Liver (tissue), 9 donors: ENCODE data around the gene COX4I1. TPM values are rescaled to one million over a fixed set of nuclear protein-coding genes. Genes with fewer than 3 reads are reported as not detected.

Experiments used
- DNase-seq: peaks from one replicate; pipeline ENCODE4 v3.0.0-alpha.2; 2017; ENCODE audit warnings: low spot score
- H3K27ac ChIP-seq, 2 donors: one replicate each; pipeline ENCODE4 v1.7.0; 2013; ENCODE audit warnings: inconsistent platforms in 2 of 2, low read length in 2 of 2, control low read depth in 1 of 2, low read depth in 1 of 2, mild to moderate bottlenecking in 1 of 2
- H3K27me3 ChIP-seq, 4 donors: one replicate each; pipeline versions ENCODE4 v1.6.1 to v1.7.0; 2013; ENCODE audit warnings: low read length in 3 of 4, inconsistent platforms in 1 of 4, mild to moderate bottlenecking in 1 of 4, moderate library complexity in 1 of 4; ENCODE audit not compliant: control insufficient read depth in 4 of 4, insufficient read depth in 4 of 4
- H3K36me3 ChIP-seq, 4 donors: one replicate each; pipeline versions ENCODE4 v1.6.1 to v1.7.0; 2013; ENCODE audit warnings: low read length in 3 of 4, mild to moderate bottlenecking in 3 of 4, low read depth in 1 of 4, moderate library complexity in 1 of 4; ENCODE audit not compliant: control insufficient read depth in 4 of 4, insufficient read depth in 3 of 4
- H3K4me1 ChIP-seq, 4 donors: one replicate each; pipeline versions ENCODE4 v1.6.1 to v1.7.0; 2013; ENCODE audit warnings: low read length in 3 of 4, mild to moderate bottlenecking in 3 of 4, moderate library complexity in 1 of 4; ENCODE audit not compliant: control insufficient read depth in 4 of 4, insufficient read depth in 4 of 4
- H3K4me3 ChIP-seq, 3 donors: one replicate each; pipeline versions ENCODE4 v1.6.1 to v1.7.0; 2013; ENCODE audit warnings: low read length in 3 of 3, control low read depth in 1 of 3, low read depth in 1 of 3, mild to moderate bottlenecking in 1 of 3
- H3K9ac ChIP-seq, 2 donors: one replicate each; pipeline ENCODE4 v1.7.0; 2013; ENCODE audit warnings: low read length in 2 of 2, mild to moderate bottlenecking in 2 of 2, moderate library complexity in 2 of 2, control low read depth in 1 of 2, low read depth in 1 of 2
- H3K9me3 ChIP-seq, 4 donors: one replicate each; pipeline versions ENCODE4 v1.6.1 to v1.7.0; 2013; ENCODE audit warnings: low read length in 3 of 4; ENCODE audit not compliant: control insufficient read depth in 4 of 4
- EGR1 ChIP-seq, 2 donors: IDR thresholded peaks; 2 replicates each; pipeline ENCODE4 v1.6.1; 2016 to 2018; ENCODE audit warnings: antibody characterized with exemption in 2 of 2, low read depth in 2 of 2
- FOXA2 ChIP-seq: IDR thresholded peaks from 2 replicates; pipeline ENCODE4 v1.6.1; 2016; ENCODE audit warnings: antibody characterized with exemption
- GABPA ChIP-seq, 2 donors: IDR thresholded peaks in 1 of 2; conservative IDR thresholded peaks in 1 of 2; 2 replicates each; pipeline ENCODE4 v1.6.1; 2016; ENCODE audit warnings: antibody characterized with exemption in 2 of 2, mild to moderate bottlenecking in 1 of 2, moderate library complexity in 1 of 2
- HNF4A ChIP-seq, 2 donors: conservative IDR thresholded peaks; 2 replicates each; pipeline ENCODE4 v1.6.1; 2016; ENCODE audit warnings: antibody characterized with exemption in 2 of 2, mild to moderate bottlenecking in 2 of 2
- HNF4G ChIP-seq: IDR thresholded peaks from 2 replicates; pipeline ENCODE4 v1.6.1; 2016; ENCODE audit warnings: antibody characterized with exemption
- JUND ChIP-seq, 2 donors: IDR thresholded peaks; 2 replicates each; pipeline ENCODE4 v1.6.1; 2016; ENCODE audit warnings: antibody characterized with exemption in 2 of 2
- NR2F2 ChIP-seq: IDR thresholded peaks from 2 replicates; pipeline ENCODE4 v1.6.1; 2016; ENCODE audit warnings: antibody characterized with exemption
- RAD21 ChIP-seq, 2 donors: IDR thresholded peaks; 2 replicates each; pipeline ENCODE4 v1.6.1; 2016; ENCODE audit warnings: antibody characterized with exemption in 2 of 2, mild to moderate bottlenecking in 2 of 2
- RXRA ChIP-seq, 2 donors: IDR thresholded peaks; 2 replicates each; pipeline ENCODE4 v1.6.1; 2017 to 2018; ENCODE audit warnings: antibody characterized with exemption in 2 of 2, mild to moderate bottlenecking in 1 of 2
- SP1 ChIP-seq: IDR thresholded peaks from 2 replicates; pipeline ENCODE4 v1.6.1; 2018; ENCODE audit warnings: antibody characterized with exemption, mild to moderate bottlenecking
- TAF1 ChIP-seq: conservative IDR thresholded peaks from 2 replicates; pipeline ENCODE4 v1.6.1; 2016; ENCODE audit warnings: antibody characterized with exemption, mild to moderate bottlenecking
- YY1 ChIP-seq: IDR thresholded peaks from 2 replicates; pipeline ENCODE4 v1.6.1; 2016; ENCODE audit warnings: antibody characterized with exemption, mild to moderate bottlenecking
- WGBS: extraction: QIAGEN DNeasy Blood & Tissue Kit; methylation state at CpG from one replicate; pipeline ENCODE4 v1.1.7; 2013; 5-methylcytosine and 5-hydroxymethylcytosine counted together
- polyA plus RNA-seq, 2 donors: library from polyadenylated mRNA; stranded (reverse) in 1 of 2; unstranded in 1 of 2; fragments of 200-250 nt in 1 of 2; fragments of >200 nt in 1 of 2; fragmentation: Nextera tagmentation in 1 of 2; extraction: Ambion mirVana in 1 of 2; gene quantifications; one replicate each; pipeline versions ENCODE4 v1.2.1 to v1.2.3, GENCODE V29; 2013 to 2015
- total RNA-seq, 2 donors: library from RNA; depleted of rRNA; stranded (reverse); fragments of >200 nt; gene quantifications; one replicate each; pipeline ENCODE4 v1.2.3, GENCODE V29; 2014
- TF ChIP-seq, protein P1 (sequence below): IDR thresholded peaks from 2 replicates; pipeline ENCODE4 v1.6.1; 2016; ENCODE audit warnings: antibody characterized with exemption
- TF ChIP-seq, protein P2 (sequence below): IDR thresholded peaks from 2 replicates; pipeline ENCODE4 v1.6.1; 2016; ENCODE audit warnings: antibody characterized with exemption, mild to moderate bottlenecking
- TF ChIP-seq, protein P3 (sequence below): fragments of 150-350 bp; IDR thresholded peaks from 2 replicates; pipeline ENCODE4 v1.5.1; 2017; ENCODE audit warnings: improper control_type of control experiment, low read depth, low read length; ENCODE audit not compliant: missing input control
- TF ChIP-seq, protein P4 (sequence below): IDR thresholded peaks from 2 replicates; pipeline ENCODE4 v1.6.1; 2016; ENCODE audit warnings: antibody characterized with exemption
- TF ChIP-seq, protein P5 (sequence below): IDR thresholded peaks from 2 replicates; pipeline ENCODE4 v1.6.1; 2016; ENCODE audit warnings: antibody characterized with exemption
- donor health status: healthy.
- donor health status: healthy.
- donor health status: healthy.
- donor health status: healthy.
- donor health status: healthy.

Gene COX4I1
- total and polyA plus RNA-seq, 4 donors = 186 to 576 (median 331) TPM

DNA sequence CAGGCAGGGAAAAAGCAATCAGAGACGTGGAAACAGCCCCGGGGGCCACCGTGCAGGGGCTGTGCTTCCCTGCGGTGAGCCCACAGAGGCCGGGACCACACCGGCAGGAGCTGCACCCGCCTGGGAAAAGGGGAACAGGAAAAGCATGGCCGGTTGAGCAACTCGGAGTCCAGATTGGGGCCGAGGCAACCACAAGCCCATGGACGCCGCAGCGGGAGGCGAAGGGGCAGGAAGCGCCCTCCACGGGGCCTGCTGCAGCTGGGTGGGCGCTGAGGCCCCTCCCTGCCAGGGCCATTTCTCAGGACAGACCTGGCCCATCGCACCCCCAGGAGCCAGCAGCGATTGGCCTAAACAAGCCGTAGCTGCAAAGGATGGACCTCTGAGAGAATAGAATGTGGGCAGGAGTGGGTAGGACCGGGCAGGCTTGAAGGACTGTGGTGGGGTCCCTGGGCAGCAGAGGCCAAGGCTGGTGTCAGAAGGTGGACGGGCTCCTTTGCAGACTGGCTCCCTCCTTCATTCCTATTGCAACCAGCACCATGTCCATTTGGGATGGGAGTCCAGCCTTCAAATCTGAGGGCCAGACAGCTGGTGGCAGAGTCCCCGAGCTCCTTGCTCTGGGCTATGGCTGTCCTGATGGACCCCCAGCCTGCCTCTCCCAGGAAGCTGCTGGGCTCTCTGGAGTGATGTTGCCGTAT, 30.4 kb downstream of the COX4I1 start:
- 70% methylated on average over 24 of the region's 24 CpGs for WGBS
- Histone ChIP-seq H3K9ac (no peak overlapping the region), H3K4me3 (no peak overlapping the region), H3K36me3 (no peaks in the 10 kb centered on the region), H3K9me3 (peaks cover 0 to 2% (median 0%) of the 10 kb centered on the region in 4 donors), H3K4me1 (no peaks in the 10 kb centered on the region), H3K27ac (no peak overlapping the region), H3K27me3 (no peaks in the 10 kb centered on the region)
- no peak for DNase-seq
- TF ChIP-seq GABPA (IDR thresholded peaks at IDR 0.05 in 1 of 2, conservative IDR thresholded peaks at IDR 0.05 in 1 of 2) (no peak), HNF4A (conservative IDR thresholded peaks at IDR 0.05) (no peak), FOXA2 (no peak), NR2F2 (no peak), JUND (IDR thresholded peaks at IDR 0.05) (no peak), EGR1 (IDR thresholded peaks at IDR 0.05; ENCODE audit: low read depth in 2 of 2) (no peak), RXRA (IDR thresholded peaks at IDR 0.05) (no peak), HNF4G (no peak), YY1 (no peak), RAD21 (IDR thresholded peaks at IDR 0.05) (no peak), TAF1 (no peak), SP1 (no peak)
- TF ChIP-seq, protein P1, sequence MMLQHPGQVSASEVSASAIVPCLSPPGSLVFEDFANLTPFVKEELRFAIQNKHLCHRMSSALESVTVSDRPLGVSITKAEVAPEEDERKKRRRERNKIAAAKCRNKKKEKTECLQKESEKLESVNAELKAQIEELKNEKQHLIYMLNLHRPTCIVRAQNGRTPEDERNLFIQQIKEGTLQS = no peak
- TF ChIP-seq, protein P2, sequence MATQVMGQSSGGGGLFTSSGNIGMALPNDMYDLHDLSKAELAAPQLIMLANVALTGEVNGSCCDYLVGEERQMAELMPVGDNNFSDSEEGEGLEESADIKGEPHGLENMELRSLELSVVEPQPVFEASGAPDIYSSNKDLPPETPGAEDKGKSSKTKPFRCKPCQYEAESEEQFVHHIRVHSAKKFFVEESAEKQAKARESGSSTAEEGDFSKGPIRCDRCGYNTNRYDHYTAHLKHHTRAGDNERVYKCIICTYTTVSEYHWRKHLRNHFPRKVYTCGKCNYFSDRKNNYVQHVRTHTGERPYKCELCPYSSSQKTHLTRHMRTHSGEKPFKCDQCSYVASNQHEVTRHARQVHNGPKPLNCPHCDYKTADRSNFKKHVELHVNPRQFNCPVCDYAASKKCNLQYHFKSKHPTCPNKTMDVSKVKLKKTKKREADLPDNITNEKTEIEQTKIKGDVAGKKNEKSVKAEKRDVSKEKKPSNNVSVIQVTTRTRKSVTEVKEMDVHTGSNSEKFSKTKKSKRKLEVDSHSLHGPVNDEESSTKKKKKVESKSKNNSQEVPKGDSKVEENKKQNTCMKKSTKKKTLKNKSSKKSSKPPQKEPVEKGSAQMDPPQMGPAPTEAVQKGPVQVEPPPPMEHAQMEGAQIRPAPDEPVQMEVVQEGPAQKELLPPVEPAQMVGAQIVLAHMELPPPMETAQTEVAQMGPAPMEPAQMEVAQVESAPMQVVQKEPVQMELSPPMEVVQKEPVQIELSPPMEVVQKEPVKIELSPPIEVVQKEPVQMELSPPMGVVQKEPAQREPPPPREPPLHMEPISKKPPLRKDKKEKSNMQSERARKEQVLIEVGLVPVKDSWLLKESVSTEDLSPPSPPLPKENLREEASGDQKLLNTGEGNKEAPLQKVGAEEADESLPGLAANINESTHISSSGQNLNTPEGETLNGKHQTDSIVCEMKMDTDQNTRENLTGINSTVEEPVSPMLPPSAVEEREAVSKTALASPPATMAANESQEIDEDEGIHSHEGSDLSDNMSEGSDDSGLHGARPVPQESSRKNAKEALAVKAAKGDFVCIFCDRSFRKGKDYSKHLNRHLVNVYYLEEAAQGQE = no peak
- TF ChIP-seq, protein P3, sequence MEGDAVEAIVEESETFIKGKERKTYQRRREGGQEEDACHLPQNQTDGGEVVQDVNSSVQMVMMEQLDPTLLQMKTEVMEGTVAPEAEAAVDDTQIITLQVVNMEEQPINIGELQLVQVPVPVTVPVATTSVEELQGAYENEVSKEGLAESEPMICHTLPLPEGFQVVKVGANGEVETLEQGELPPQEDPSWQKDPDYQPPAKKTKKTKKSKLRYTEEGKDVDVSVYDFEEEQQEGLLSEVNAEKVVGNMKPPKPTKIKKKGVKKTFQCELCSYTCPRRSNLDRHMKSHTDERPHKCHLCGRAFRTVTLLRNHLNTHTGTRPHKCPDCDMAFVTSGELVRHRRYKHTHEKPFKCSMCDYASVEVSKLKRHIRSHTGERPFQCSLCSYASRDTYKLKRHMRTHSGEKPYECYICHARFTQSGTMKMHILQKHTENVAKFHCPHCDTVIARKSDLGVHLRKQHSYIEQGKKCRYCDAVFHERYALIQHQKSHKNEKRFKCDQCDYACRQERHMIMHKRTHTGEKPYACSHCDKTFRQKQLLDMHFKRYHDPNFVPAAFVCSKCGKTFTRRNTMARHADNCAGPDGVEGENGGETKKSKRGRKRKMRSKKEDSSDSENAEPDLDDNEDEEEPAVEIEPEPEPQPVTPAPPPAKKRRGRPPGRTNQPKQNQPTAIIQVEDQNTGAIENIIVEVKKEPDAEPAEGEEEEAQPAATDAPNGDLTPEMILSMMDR = no peak
- TF ChIP-seq, protein P4, sequence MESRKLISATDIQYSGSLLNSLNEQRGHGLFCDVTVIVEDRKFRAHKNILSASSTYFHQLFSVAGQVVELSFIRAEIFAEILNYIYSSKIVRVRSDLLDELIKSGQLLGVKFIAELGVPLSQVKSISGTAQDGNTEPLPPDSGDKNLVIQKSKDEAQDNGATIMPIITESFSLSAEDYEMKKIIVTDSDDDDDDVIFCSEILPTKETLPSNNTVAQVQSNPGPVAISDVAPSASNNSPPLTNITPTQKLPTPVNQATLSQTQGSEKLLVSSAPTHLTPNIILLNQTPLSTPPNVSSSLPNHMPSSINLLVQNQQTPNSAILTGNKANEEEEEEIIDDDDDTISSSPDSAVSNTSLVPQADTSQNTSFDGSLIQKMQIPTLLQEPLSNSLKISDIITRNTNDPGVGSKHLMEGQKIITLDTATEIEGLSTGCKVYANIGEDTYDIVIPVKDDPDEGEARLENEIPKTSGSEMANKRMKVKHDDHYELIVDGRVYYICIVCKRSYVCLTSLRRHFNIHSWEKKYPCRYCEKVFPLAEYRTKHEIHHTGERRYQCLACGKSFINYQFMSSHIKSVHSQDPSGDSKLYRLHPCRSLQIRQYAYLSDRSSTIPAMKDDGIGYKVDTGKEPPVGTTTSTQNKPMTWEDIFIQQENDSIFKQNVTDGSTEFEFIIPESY = no peak
- TF ChIP-seq, protein P5, sequence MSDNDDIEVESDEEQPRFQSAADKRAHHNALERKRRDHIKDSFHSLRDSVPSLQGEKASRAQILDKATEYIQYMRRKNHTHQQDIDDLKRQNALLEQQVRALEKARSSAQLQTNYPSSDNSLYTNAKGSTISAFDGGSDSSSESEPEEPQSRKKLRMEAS = no peak
